ENCODE results near the gene ZBTB43. TPM values are rescaled to one million over a fixed set of nuclear protein-coding genes. Genes with fewer than 3 reads are reported as not detected.

The ZBTB43 gene
- total and polyA plus RNA-seq, 2 of the 4 experiments (the other 2 are of a cell fraction): 4.5 to 15.1 TPM

DNA sequence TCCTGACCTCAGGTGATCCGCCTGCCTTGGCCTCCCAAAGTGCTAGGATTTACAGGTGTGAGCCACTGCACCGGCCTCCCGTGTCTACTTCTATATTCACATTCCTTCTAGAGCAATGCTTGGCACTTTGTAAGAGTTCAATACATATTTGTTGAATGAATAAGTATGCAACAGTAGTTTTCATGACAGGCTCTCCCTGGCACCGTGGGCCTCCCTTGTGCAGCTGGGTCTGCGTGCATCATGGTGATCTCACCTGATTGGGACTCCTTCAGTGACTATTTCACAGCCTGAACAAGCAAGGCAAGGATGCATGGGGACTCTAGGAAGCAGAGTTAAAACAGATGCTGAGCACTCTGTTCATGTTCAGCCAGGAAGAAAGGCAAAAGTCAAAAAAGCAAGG lies 48.8 kb downstream of the ZBTB43 start:
- Histone ChIP-seq H2AK9ac (replicated peaks; ENCODE audit: low read depth, low read length, poor library complexity) (no peak overlapping the region), H4K8ac (ENCODE audit: low read depth in 2 of 2, low read length in 2 of 2) (no peak overlapping the region), H2BK20ac (ENCODE audit: low read depth, low read length) (no peak overlapping the region), H3K27ac (ENCODE audit: insufficient read depth, low read length) (no peak overlapping the region), H3K4me3 (ENCODE audit: insufficient read depth, low read depth, low read length) (no peak overlapping the region), H2AK5ac (ENCODE audit: low read depth, low read length) (no peak overlapping the region), H3K4me2 (ENCODE audit: low read depth, low read length) (no peak overlapping the region), H2AFZ (replicated peaks; ENCODE audit: low read length, poor library complexity) (no peak overlapping the region), H3K9me1 (ENCODE audit: insufficient read depth, low read length) (no peaks in the 10 kb centered on the region), H3K18ac (ENCODE audit: low read depth, low read length) (no peak overlapping the region), H3K79me1 (ENCODE audit: low read depth in 1 of 2, low read length in 2 of 2) (no peaks in the 10 kb centered on the region), H2BK120ac (ENCODE audit: low read depth, low read length) (no peak overlapping the region), H3K14ac (replicated peaks; ENCODE audit: low read depth, low read length) (no peak overlapping the region), H3K56ac (ENCODE audit: extremely low read depth, insufficient read depth, low read length) (no peak overlapping the region), H4K5ac (ENCODE audit: low read depth, low read length) (no peak overlapping the region), H3K27me3 (ENCODE audit: control insufficient read depth, insufficient read depth, low read length) (peaks cover 52% of the 10 kb centered on the region), H4K91ac (ENCODE audit: insufficient read depth, low read depth, low read length) (no peak overlapping the region), H3K36me3 (ENCODE audit: control insufficient read depth, insufficient read depth, low read length) (no peaks in the 10 kb centered on the region), H4K20me1 (ENCODE audit: insufficient read depth, low read length) (no peaks in the 10 kb centered on the region), H3K4me1 (ENCODE audit: control insufficient read depth, insufficient read depth, low read length) (no peaks in the 10 kb centered on the region), H2BK15ac (ENCODE audit: low read depth, low read length) (no peak overlapping the region), H3K9ac (ENCODE audit: low read depth, low read length) (no peak overlapping the region), H3K4ac (ENCODE audit: low read depth, low read length) (no peak overlapping the region), H3K9me3 (ENCODE audit: control insufficient read depth, insufficient read depth, low read length) (no peaks in the 10 kb centered on the region), H3K23ac (ENCODE audit: low read depth, low read length) (no peak overlapping the region), H2BK5ac (ENCODE audit: low read depth, low read length, poor library complexity, severe bottlenecking) (no peak overlapping the region)
- ATAC-seq (ENCODE audit: low read depth) (peak; percentile 73), DNase-seq (peak; percentile 71)
- dilution Hi-C loops (cut with HindIII; ENCODE audit: low sequenced_read_pairs, unreplicated experiment): no loop called here
- in situ Hi-C loops (cut with MboI; ENCODE audit: low sequenced_read_pairs): no loop called here
- WGBS, 2 experiments (ENCODE audit: extremely low coverage in 2 of 2, insufficient read length in 1 of 2): no CpG with 5 or more reads among the region's 5 CpGs
- ChIA-PET POLR2A (ENCODE audit: unreplicated experiment) (no interaction called here), CTCF (no interaction called here)
- TF ChIP-seq MAFK (IDR thresholded peaks at IDR 0.05; ENCODE audit: low read depth, low read length): no peak
- TF ChIP-seq RCOR1 (IDR thresholded peaks at IDR 0.05; ENCODE audit: insufficient replicate concordance, low read length): no peak
- no peak for TF ChIP-seq CEBPB (IDR thresholded peaks at IDR 0.05; ENCODE audit: low read depth, low read length)
- TF ChIP-seq CHD1 (IDR thresholded peaks at IDR 0.05; ENCODE audit: low read depth, low read length): no peak
- TF ChIP-seq RAD21 (IDR thresholded peaks at IDR 0.05; ENCODE audit: low read length): no peak
- TF ChIP-seq MAZ (IDR thresholded peaks at IDR 0.05; ENCODE audit: borderline replicate concordance, low read depth, low read length): no peak
- no peak for TF ChIP-seq SMC3 (IDR thresholded peaks at IDR 0.05; ENCODE audit: low read depth, low read length)
- intact Hi-C loops (cut with micrococcal nuclease): no loop called here
- no TSS peak for BruUV-seq (replicated peaks)

Data from IMR-90 (cell line).